22Rv1 (cell line): ENCODE measurements around the gene NTN1.

Experiments
- CTCF ChIP-seq: fragments of 450-650 bp; IDR thresholded peaks from 2 replicates; pipeline ENCODE4 v1.5.1; 2017; ENCODE audit warnings: mild to moderate bottlenecking
- ZFX ChIP-seq: fragments of 450-650 bp; IDR thresholded peaks from 2 replicates; pipeline ENCODE4 v1.6.1; 2017; ENCODE audit warnings: antibody characterized with exemption, borderline replicate concordance

GRCh38 chr17:9291912-9292560 is 270.7 kb downstream of the NTN1 start:
- TF ChIP-seq CTCF (peak; percentile 80), ZFX (no peak)
